ENCODE results near the gene SCN3A. TPM values are rescaled to one million over a fixed set of nuclear protein-coding genes. Genes with fewer than 3 reads are reported as not detected.

Gene SCN3A
- polyA plus RNA-seq, 1 donor (not counting 4 experiments of a cell fraction or from before 2014, with no cell fraction given): 0.01 TPM

DNA sequence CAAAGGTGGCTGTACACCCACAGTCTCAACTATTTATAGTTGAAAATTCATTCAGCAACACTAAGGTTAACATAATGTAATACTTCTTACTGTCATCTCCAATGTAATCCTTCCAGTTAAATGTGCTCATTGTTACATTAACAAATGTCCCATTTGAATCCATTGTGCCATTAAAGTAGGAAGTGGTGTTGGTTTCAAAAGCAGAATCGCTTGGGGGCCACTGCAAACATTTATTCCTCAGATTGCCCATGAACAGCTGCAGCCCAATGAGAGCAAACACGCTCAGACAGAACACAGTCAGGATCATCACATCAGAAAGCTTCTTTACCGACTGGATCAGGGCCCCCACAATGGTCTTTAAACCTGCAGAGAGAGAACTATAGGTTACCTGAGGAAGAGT, 41.4 kb downstream of the SCN3A start:
- dilution Hi-C loops (cut with MboI; ENCODE audit: extremely low pct_ligation_motif_present, low sequenced_read_pairs): no loop called here
- H2AFZ ChIP-seq (ENCODE audit: control insufficient read depth, low read length): no peak overlapping the region
- H3K27me3 ChIP-seq (ENCODE audit: control insufficient read depth, extremely low read depth, insufficient read depth, low read length): no peaks in the 10 kb centered on the region
- DNase-seq (ENCODE audit: low read depth, low spot score): no peak
- no peaks in the 10 kb centered on the region for H3K79me2 ChIP-seq (ENCODE audit: control insufficient read depth, insufficient read depth, low read length)
- H3K9me1 ChIP-seq (ENCODE audit: control insufficient read depth, extremely low read depth, insufficient read depth, low read length): no peaks in the 10 kb centered on the region
- H3K4me1 ChIP-seq (ENCODE audit: control insufficient read depth, extremely low read depth, insufficient read depth, low read length): no peaks in the 10 kb centered on the region
- no peak overlapping the region for H3K9ac ChIP-seq (ENCODE audit: control insufficient read depth, extremely low read depth, insufficient read depth, low read length)
- no peak overlapping the region for H3K4me2 ChIP-seq (ENCODE audit: control insufficient read depth, extremely low read depth, insufficient read depth, low read depth, low read length)
- no peak for FAIRE-seq
- TF ChIP-seq EZH2 (IDR thresholded peaks at IDR 0.05; ENCODE audit: low read length): no peak
- TF ChIP-seq, protein P1, sequence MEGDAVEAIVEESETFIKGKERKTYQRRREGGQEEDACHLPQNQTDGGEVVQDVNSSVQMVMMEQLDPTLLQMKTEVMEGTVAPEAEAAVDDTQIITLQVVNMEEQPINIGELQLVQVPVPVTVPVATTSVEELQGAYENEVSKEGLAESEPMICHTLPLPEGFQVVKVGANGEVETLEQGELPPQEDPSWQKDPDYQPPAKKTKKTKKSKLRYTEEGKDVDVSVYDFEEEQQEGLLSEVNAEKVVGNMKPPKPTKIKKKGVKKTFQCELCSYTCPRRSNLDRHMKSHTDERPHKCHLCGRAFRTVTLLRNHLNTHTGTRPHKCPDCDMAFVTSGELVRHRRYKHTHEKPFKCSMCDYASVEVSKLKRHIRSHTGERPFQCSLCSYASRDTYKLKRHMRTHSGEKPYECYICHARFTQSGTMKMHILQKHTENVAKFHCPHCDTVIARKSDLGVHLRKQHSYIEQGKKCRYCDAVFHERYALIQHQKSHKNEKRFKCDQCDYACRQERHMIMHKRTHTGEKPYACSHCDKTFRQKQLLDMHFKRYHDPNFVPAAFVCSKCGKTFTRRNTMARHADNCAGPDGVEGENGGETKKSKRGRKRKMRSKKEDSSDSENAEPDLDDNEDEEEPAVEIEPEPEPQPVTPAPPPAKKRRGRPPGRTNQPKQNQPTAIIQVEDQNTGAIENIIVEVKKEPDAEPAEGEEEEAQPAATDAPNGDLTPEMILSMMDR (optimal IDR thresholded peaks at IDR 0.05 in 1 of 3, IDR thresholded peaks at IDR 0.05 in 1 of 3, conservative IDR thresholded peaks at IDR 0.05 in 1 of 3; ENCODE audit: extremely low read depth in 1 of 3, insufficient read depth in 2 of 3, low read length in 3 of 3): no peak
- H4K20me1 ChIP-seq (ENCODE audit: control insufficient read depth, extremely low read depth, insufficient read depth, low read length): no peaks in the 10 kb centered on the region
- no peak overlapping the region for H3K27ac ChIP-seq (ENCODE audit: control insufficient read depth, insufficient read depth, low read length)
- H3K36me3 ChIP-seq (ENCODE audit: control insufficient read depth in 2 of 2, extremely low read depth in 1 of 2, insufficient read depth in 2 of 2, low read length in 2 of 2): no peaks in the 10 kb centered on the region
- no peaks in the 10 kb centered on the region for H3K9me3 ChIP-seq (ENCODE audit: control insufficient read depth, low read depth, low read length)
- no peak overlapping the region for H3K4me3 ChIP-seq (ENCODE audit: control insufficient read depth in 2 of 3, extremely low read depth in 1 of 3, insufficient read depth in 2 of 3, low read depth in 1 of 3, low read length in 3 of 3)

DNA sequence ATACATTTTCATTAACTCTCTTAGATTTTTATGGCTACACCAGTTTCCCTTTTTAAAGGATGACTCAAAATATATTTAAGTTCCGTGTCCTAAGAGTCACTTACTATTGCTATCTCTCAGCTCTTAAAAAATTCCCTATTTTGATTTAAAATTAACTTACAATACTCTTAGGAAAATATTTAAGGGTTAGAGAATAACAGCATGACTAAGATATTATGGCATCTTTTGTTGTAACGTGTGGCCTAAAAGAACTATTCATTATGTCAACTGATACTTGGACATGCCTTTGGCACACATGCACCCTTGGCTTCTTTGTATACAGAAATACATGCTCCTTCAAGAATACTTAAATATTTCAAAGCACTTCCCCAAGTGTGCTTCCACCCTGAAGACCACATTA, 42.3 kb downstream of the SCN3A start:
- Histone ChIP-seq H2AFZ (ENCODE audit: control insufficient read depth, low read length) (no peak overlapping the region), H3K79me2 (ENCODE audit: control insufficient read depth, insufficient read depth, low read length) (no peaks in the 10 kb centered on the region), H4K20me1 (ENCODE audit: control insufficient read depth, extremely low read depth, insufficient read depth, low read length) (no peaks in the 10 kb centered on the region), H3K9me1 (ENCODE audit: control insufficient read depth, extremely low read depth, insufficient read depth, low read length) (no peaks in the 10 kb centered on the region), H3K36me3 (ENCODE audit: control insufficient read depth in 2 of 2, extremely low read depth in 1 of 2, insufficient read depth in 2 of 2, low read length in 2 of 2) (no peaks in the 10 kb centered on the region), H3K4me3 (ENCODE audit: control insufficient read depth in 2 of 3, extremely low read depth in 1 of 3, insufficient read depth in 2 of 3, low read depth in 1 of 3, low read length in 3 of 3) (no peak overlapping the region), H3K9me3 (ENCODE audit: control insufficient read depth, low read depth, low read length) (no peaks in the 10 kb centered on the region), H3K4me2 (ENCODE audit: control insufficient read depth, extremely low read depth, insufficient read depth, low read depth, low read length) (no peak overlapping the region), H3K4me1 (ENCODE audit: control insufficient read depth, extremely low read depth, insufficient read depth, low read length) (no peaks in the 10 kb centered on the region), H3K27ac (ENCODE audit: control insufficient read depth, insufficient read depth, low read length) (no peak overlapping the region), H3K27me3 (ENCODE audit: control insufficient read depth, extremely low read depth, insufficient read depth, low read length) (no peaks in the 10 kb centered on the region), H3K9ac (ENCODE audit: control insufficient read depth, extremely low read depth, insufficient read depth, low read length) (no peak overlapping the region)
- TF ChIP-seq EZH2 (IDR thresholded peaks at IDR 0.05; ENCODE audit: low read length): no peak
- TF ChIP-seq, protein P1 (optimal IDR thresholded peaks at IDR 0.05 in 1 of 3, IDR thresholded peaks at IDR 0.05 in 1 of 3, conservative IDR thresholded peaks at IDR 0.05 in 1 of 3; ENCODE audit: extremely low read depth in 1 of 3, insufficient read depth in 2 of 3, low read length in 3 of 3): no peak
- DNase-seq (ENCODE audit: low read depth, low spot score) (no peak), FAIRE-seq (no peak)
- dilution Hi-C loops (cut with MboI; ENCODE audit: extremely low pct_ligation_motif_present, low sequenced_read_pairs): no loop called here
